HCT116 (cell line): ENCODE results near the gene TENM3.

Experiments
- EGR1 ChIP-seq: IDR thresholded peaks from 2 replicates; pipeline ENCODE4 v1.6.1; 2012; ENCODE audit warnings: low read depth
- EZH2 ChIP-seq: fragments of 200-600 bp; sonication (generic); IDR thresholded peaks from 2 replicates; pipeline ENCODE4 v1.6.1; 2017; ENCODE audit warnings: antibody characterized with exemption, mixed run types
- EZH2phosphoT487 ChIP-seq: fragments of 200-600 bp; IDR thresholded peaks from 2 replicates; pipeline ENCODE4 v1.6.1; 2018; ENCODE audit warnings: antibody characterized with exemption, borderline replicate concordance
- JUND ChIP-seq: IDR thresholded peaks from 2 replicates; pipeline ENCODE4 v1.6.1; 2012
- POLR2A ChIP-seq: IDR thresholded peaks from 2 replicates; pipeline ENCODE4 v1.7.0; 2011; ENCODE audit warnings: borderline replicate concordance; ENCODE audit not compliant: insufficient read depth, insufficient read length; ENCODE audit errors: extremely low read depth
- POLR2AphosphoS5 ChIP-seq: IDR thresholded peaks from 2 replicates; pipeline ENCODE4 v1.6.1; 2011; ENCODE audit warnings: mild to moderate bottlenecking, low read depth, low read length, moderate library complexity
- RAD21 ChIP-seq: IDR thresholded peaks from 2 replicates; pipeline ENCODE4 v1.6.1; 2012; ENCODE audit warnings: low read depth, mild to moderate bottlenecking
- SP1 ChIP-seq: IDR thresholded peaks from 2 replicates; pipeline ENCODE4 v1.6.1; 2012; ENCODE audit warnings: low read depth
- SRF ChIP-seq: IDR thresholded peaks from 2 replicates; pipeline ENCODE4 v1.6.1; 2012; ENCODE audit warnings: low read depth
- YY1 ChIP-seq: IDR thresholded peaks from 2 replicates; pipeline ENCODE4 v1.6.1; 2011; ENCODE audit warnings: low read length, low read depth, moderate library complexity, mild to moderate bottlenecking; ENCODE audit not compliant: insufficient replicate concordance; ENCODE audit errors: extremely low read depth
- TF ChIP-seq, protein P1 (sequence below): IDR thresholded peaks from 2 replicates; pipeline ENCODE4 v1.6.1; 2012; ENCODE audit warnings: low read depth
- TF ChIP-seq, protein P2 (sequence below), 3 experiments: fragments of 200-600 bp in 1 of 3; sonication (generic) in 1 of 3; IDR thresholded peaks in 2 of 3; conservative IDR thresholded peaks in 1 of 3; 2 replicates each; pipeline ENCODE4 v1.5.1; 2012 to 2017; ENCODE audit warnings: low read depth in 2 of 3, low read length in 2 of 3, antibody characterized with exemption in 1 of 3, borderline replicate concordance in 1 of 3, control low read depth in 1 of 3, mild to moderate bottlenecking in 1 of 3, mixed read lengths in 1 of 3, mixed run types in 1 of 3, moderate library complexity in 1 of 3; ENCODE audit not compliant: insufficient read depth in 1 of 3

DNA sequence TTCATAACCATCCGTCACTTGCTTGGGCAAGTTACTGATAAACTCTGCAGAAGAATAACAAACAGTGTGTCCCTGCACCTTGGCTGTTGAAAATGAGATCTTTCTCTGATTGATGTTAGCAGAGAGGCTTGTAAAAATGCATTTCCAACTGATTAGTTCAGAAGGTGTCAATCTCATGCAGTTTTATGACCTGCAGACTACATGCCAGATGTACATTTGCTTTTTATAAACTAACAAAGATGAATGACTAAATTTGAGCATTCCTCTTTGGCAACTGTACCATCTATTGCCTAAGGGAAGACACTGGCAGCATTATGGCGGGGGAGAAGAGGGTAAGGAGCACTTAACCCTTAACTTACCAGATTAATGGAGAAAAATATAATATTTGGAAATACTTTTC is 481.2 kb downstream of the TENM3 start:
- TF ChIP-seq POLR2AphosphoS5 (no peak), EZH2 (no peak), RAD21 (no peak), SRF (no peak), EGR1 (no peak), POLR2A (no peak), EZH2phosphoT487 (no peak), JUND (no peak), YY1 (no peak), SP1 (no peak)
- TF ChIP-seq, protein P1, sequence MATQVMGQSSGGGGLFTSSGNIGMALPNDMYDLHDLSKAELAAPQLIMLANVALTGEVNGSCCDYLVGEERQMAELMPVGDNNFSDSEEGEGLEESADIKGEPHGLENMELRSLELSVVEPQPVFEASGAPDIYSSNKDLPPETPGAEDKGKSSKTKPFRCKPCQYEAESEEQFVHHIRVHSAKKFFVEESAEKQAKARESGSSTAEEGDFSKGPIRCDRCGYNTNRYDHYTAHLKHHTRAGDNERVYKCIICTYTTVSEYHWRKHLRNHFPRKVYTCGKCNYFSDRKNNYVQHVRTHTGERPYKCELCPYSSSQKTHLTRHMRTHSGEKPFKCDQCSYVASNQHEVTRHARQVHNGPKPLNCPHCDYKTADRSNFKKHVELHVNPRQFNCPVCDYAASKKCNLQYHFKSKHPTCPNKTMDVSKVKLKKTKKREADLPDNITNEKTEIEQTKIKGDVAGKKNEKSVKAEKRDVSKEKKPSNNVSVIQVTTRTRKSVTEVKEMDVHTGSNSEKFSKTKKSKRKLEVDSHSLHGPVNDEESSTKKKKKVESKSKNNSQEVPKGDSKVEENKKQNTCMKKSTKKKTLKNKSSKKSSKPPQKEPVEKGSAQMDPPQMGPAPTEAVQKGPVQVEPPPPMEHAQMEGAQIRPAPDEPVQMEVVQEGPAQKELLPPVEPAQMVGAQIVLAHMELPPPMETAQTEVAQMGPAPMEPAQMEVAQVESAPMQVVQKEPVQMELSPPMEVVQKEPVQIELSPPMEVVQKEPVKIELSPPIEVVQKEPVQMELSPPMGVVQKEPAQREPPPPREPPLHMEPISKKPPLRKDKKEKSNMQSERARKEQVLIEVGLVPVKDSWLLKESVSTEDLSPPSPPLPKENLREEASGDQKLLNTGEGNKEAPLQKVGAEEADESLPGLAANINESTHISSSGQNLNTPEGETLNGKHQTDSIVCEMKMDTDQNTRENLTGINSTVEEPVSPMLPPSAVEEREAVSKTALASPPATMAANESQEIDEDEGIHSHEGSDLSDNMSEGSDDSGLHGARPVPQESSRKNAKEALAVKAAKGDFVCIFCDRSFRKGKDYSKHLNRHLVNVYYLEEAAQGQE = no peak
- TF ChIP-seq, protein P2, sequence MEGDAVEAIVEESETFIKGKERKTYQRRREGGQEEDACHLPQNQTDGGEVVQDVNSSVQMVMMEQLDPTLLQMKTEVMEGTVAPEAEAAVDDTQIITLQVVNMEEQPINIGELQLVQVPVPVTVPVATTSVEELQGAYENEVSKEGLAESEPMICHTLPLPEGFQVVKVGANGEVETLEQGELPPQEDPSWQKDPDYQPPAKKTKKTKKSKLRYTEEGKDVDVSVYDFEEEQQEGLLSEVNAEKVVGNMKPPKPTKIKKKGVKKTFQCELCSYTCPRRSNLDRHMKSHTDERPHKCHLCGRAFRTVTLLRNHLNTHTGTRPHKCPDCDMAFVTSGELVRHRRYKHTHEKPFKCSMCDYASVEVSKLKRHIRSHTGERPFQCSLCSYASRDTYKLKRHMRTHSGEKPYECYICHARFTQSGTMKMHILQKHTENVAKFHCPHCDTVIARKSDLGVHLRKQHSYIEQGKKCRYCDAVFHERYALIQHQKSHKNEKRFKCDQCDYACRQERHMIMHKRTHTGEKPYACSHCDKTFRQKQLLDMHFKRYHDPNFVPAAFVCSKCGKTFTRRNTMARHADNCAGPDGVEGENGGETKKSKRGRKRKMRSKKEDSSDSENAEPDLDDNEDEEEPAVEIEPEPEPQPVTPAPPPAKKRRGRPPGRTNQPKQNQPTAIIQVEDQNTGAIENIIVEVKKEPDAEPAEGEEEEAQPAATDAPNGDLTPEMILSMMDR (IDR thresholded peaks at IDR 0.05 in 2 of 3, conservative IDR thresholded peaks at IDR 0.05 in 1 of 3; ENCODE audit: borderline replicate concordance in 1 of 3, insufficient read depth in 1 of 3, low read depth in 2 of 3, low read length in 2 of 3) = no peak
